IPS-NIHi11 (cell line): ENCODE data around the gene SLC25A47.
"Not testable (repeated sequence)": the region's sequence is repeated elsewhere in the genome, so short reads cannot be mapped to it uniquely, and the experiment has no call there.

Experiments
- DNase-seq: peaks from one replicate; pipeline ENCODE4 v3.0.0; 2012; ENCODE audit warnings: mixed read lengths, low spot score

SLC25A47 gene

GRCh38 chr14:100323121-100323941 is at the start of gene SLC25A47:
Gene SLC25A47, plus strand, starts transcription at chr14:100323339. Its CDS starts 76 bp downstream, at chr14:100323415.
- DNase-seq, result no peak

- DNase-seq, result no peak
Observed at GRCh38 chr14:100274250-100274649, 48.9 kb upstream of the SLC25A47 start.

- DNase-seq, result no peak
Observed at GRCh38 chr14:100275214-100275613, 47.9 kb upstream of the SLC25A47 start.

GRCh38 chr14:100278702-100279101 is 44.4 kb upstream of the SLC25A47 start:
- no peak for DNase-seq

GRCh38 chr14:100279133-100279532 is 44.0 kb upstream of the SLC25A47 start:
- DNase-seq, result no peak

- no peak for DNase-seq
Observed at GRCh38 chr14:100279563-100279962, 43.6 kb upstream of the SLC25A47 start.

- no peak for DNase-seq
Observed at GRCh38 chr14:100281286-100282082, 41.7 kb upstream of the SLC25A47 start.

- no peak for DNase-seq
Observed at GRCh38 chr14:100282083-100282350, 41.1 kb upstream of the SLC25A47 start.

- DNase-seq, result no peak
Observed at GRCh38 chr14:100282766-100283419, 40.2 kb upstream of the SLC25A47 start.

- not testable (repeated sequence) for DNase-seq
Observed at GRCh38 chr14:100283436-100283835, 39.7 kb upstream of the SLC25A47 start.

GRCh38 chr14:100283984-100284881 is 38.9 kb upstream of the SLC25A47 start:
- DNase-seq, result no peak

GRCh38 chr14:100285021-100285912 is 37.9 kb upstream of the SLC25A47 start:
- peak; percentile 96 for DNase-seq

GRCh38 chr14:100285913-100286400 is 37.2 kb upstream of the SLC25A47 start:
- no peak for DNase-seq

GRCh38 chr14:100286484-100287191 is 36.5 kb upstream of the SLC25A47 start:
- DNase-seq, result no peak

GRCh38 chr14:100287202-100287997 is 35.7 kb upstream of the SLC25A47 start:
- DNase-seq, result no peak

GRCh38 chr14:100287998-100288295 is 35.2 kb upstream of the SLC25A47 start:
- DNase-seq, result not testable (repeated sequence)

GRCh38 chr14:100288382-100289185 is 34.6 kb upstream of the SLC25A47 start:
- DNase-seq, result no peak

GRCh38 chr14:100289916-100290606 is 33.1 kb upstream of the SLC25A47 start:
- no peak for DNase-seq
